Measurements from ENCODE around the gene ASTN2. TPM values are rescaled to one million over a fixed set of nuclear protein-coding genes. Genes with fewer than 3 reads are reported as not detected.

Gene ASTN2
- total RNA-seq, 4 donors from 2014 or later = 3.3 to 10.2 (median 6.3) TPM

DNA sequence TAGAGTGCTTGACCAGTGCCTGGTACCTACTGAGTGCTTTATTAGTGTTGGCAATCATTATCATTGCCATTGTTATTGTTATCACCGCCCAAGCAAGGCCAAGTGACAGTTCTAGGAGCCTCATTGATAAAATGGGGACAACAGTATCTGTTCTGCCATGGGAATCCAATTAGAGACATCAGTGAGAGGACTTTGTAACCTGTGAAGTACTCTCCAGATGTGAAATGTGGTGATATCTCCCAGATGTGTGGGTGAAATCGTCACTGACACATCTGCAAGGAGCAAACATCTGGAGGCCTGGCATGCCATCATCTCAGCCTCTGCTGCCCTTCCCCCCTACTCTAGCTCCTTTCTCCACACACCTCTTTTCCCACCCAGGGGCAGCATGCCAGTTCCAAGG is 1000.5 kb downstream of the ASTN2 start:
- Histone ChIP-seq H3K4me1 (no peaks in the 10 kb centered on the region), H3K36me3 (no peaks in the 10 kb centered on the region), H3K27me3 (no peaks in the 10 kb centered on the region), H3K9me3 (no peaks in the 10 kb centered on the region), H3K4me3 (no peak overlapping the region), H3K27ac (no peak overlapping the region)
- no peak for DNase-seq
- TF ChIP-seq, protein P1, sequence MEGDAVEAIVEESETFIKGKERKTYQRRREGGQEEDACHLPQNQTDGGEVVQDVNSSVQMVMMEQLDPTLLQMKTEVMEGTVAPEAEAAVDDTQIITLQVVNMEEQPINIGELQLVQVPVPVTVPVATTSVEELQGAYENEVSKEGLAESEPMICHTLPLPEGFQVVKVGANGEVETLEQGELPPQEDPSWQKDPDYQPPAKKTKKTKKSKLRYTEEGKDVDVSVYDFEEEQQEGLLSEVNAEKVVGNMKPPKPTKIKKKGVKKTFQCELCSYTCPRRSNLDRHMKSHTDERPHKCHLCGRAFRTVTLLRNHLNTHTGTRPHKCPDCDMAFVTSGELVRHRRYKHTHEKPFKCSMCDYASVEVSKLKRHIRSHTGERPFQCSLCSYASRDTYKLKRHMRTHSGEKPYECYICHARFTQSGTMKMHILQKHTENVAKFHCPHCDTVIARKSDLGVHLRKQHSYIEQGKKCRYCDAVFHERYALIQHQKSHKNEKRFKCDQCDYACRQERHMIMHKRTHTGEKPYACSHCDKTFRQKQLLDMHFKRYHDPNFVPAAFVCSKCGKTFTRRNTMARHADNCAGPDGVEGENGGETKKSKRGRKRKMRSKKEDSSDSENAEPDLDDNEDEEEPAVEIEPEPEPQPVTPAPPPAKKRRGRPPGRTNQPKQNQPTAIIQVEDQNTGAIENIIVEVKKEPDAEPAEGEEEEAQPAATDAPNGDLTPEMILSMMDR (IDR thresholded peaks at IDR 0.05) = no peak
- no peak for TF ChIP-seq POLR2A (IDR thresholded peaks at IDR 0.05)

DNA sequence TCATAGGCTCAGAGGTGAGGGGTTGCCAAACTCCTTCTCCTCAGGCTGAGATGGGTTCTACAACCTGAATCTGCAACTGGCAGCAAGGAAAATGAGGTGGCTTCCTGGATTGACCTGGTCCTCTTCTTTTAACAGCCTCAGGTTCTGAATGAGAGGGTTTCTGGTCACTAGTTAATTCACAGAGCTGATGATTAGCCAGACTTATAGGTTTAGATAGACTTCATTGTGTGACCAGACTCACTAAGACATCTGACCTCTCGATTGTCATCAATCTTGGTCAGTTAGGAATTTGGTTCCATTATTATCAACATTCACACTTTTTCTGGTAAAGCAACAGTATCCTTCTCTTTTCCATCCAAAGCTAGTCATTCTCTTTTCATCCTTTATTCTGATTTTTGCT is 1003.4 kb downstream of the ASTN2 start:
- no peaks in the 10 kb centered on the region for H3K36me3 ChIP-seq
- no peaks in the 10 kb centered on the region for H3K9me3 ChIP-seq
- no peak overlapping the region for H3K27ac ChIP-seq
- H3K4me1 ChIP-seq = no peaks in the 10 kb centered on the region
- DNase-seq = no peak
- no peaks in the 10 kb centered on the region for H3K27me3 ChIP-seq
- no peak overlapping the region for H3K4me3 ChIP-seq
- TF ChIP-seq, protein P1 (IDR thresholded peaks at IDR 0.05) = no peak
- no peak for TF ChIP-seq POLR2A (IDR thresholded peaks at IDR 0.05)

DNA sequence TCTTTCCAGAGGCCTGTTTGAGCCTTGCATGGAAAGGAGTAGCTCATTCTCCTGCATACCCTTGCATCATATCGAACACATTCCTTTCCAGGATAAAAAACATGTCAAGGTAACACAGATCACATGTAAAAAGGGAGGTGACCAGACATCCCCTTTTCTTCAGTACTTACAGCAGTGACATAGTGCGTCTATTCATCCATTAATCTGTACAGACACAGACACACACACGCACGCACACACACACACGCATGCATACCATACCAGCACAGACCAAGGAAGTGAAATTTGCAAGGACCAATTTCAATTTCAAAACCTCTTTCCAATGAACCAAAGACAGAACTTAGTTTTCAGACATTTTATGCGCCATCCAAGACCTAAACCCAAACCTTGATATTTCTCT is 1005.2 kb downstream of the ASTN2 start:
- H3K4me3 ChIP-seq = no peak overlapping the region
- no peak overlapping the region for H3K27ac ChIP-seq
- DNase-seq = no peak
- no peaks in the 10 kb centered on the region for H3K4me1 ChIP-seq
- H3K27me3 ChIP-seq = no peaks in the 10 kb centered on the region
- H3K36me3 ChIP-seq = no peaks in the 10 kb centered on the region
- TF ChIP-seq, protein P1 (IDR thresholded peaks at IDR 0.05) = no peak
- TF ChIP-seq POLR2A (IDR thresholded peaks at IDR 0.05) = no peak
- H3K9me3 ChIP-seq = no peaks in the 10 kb centered on the region

DNA sequence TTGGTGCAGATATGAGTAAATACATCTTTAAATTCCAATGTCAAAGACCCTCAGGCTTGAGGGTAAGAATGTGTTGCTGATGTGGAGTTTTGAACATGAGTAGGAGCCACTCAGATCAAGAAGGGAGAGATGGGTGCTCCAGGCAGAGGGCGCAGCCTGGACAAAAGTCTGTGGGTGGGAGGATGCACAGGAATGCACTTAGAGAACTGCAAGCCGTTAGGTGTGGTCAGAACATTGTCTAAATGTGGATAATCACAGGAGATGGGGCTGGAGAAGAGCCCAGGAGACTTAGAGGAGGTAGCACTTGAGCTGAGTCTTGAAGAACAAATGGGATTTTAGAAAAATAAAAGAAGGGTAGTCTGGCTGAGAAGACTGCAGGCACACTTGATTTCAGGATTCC is 1005.7 kb downstream of the ASTN2 start:
- Histone ChIP-seq H3K27me3 (no peaks in the 10 kb centered on the region), H3K36me3 (no peaks in the 10 kb centered on the region), H3K4me3 (no peak overlapping the region), H3K9me3 (no peaks in the 10 kb centered on the region), H3K4me1 (no peaks in the 10 kb centered on the region), H3K27ac (no peak overlapping the region)
- TF ChIP-seq, protein P1 (IDR thresholded peaks at IDR 0.05) = no peak
- no peak for TF ChIP-seq POLR2A (IDR thresholded peaks at IDR 0.05)
- DNase-seq = no peak

DNA sequence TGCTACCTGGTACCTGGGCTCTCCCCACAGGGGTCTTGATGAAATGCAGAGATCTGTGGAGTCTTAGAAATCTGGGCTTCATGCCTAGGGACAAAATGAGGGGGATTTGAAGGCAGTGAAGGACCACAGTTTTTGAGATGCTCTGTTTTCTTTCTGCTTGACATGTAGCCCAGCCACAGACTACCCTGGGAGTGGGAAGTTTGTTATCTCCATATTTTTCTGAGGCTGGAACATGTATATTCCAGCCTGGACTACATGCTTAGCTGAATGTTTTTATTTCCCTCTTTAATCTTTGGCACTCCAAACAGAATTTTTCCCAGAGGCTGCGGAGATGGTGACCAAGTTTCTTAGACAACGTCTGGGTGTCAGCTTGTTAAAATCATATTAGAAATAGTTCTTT is 1008.4 kb downstream of the ASTN2 start:
- Histone ChIP-seq H3K36me3 (no peaks in the 10 kb centered on the region), H3K4me1 (no peaks in the 10 kb centered on the region), H3K27me3 (no peaks in the 10 kb centered on the region), H3K27ac (no peak overlapping the region), H3K4me3 (no peak overlapping the region), H3K9me3 (no peaks in the 10 kb centered on the region)
- no peak for DNase-seq
- TF ChIP-seq, protein P1 (IDR thresholded peaks at IDR 0.05) = no peak
- TF ChIP-seq POLR2A (IDR thresholded peaks at IDR 0.05) = no peak

DNA sequence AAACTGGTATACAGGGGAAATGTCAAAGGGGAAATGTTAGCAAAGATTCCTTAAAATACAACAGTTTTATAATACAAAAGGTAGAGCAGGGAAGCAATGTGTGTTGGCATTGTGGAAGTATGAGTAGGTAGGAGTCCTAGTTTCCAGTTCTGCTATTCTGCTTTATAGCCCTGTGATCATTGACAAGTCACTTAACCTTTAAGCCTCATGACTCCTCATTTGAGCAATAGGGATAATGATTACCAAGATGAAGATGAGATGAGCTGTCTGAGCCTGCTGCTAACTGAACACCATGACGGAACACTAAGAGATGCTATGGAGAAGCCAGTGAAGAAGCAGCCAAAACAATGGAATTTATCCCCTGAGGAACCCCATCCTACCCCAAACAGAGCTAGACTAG is 1009.5 kb downstream of the ASTN2 start:
- no peak for DNase-seq
- H3K4me1 ChIP-seq = no peaks in the 10 kb centered on the region

More for the DNA sequence above, 1009.5 kb downstream of the ASTN2 start:
- H3K27ac ChIP-seq = no peak overlapping the region
- H3K4me3 ChIP-seq = no peak overlapping the region
- H3K9me3 ChIP-seq = no peaks in the 10 kb centered on the region
- no peak for TF ChIP-seq POLR2A (IDR thresholded peaks at IDR 0.05)
- TF ChIP-seq, protein P1 (IDR thresholded peaks at IDR 0.05) = no peak
- H3K36me3 ChIP-seq = no peaks in the 10 kb centered on the region
- no peaks in the 10 kb centered on the region for H3K27me3 ChIP-seq

Data from Peyer's patch (tissue), 4 donors.